Suppressor macrophage (primary cell): ENCODE data around the gene JPH4.
"Not testable (repeated sequence)": the region's sequence is repeated elsewhere in the genome, so short reads cannot be mapped to it uniquely, and the experiment has no call there.

Experiments
- DNase-seq, 4 experiments: peaks; one replicate each; pipeline ENCODE4 v3.0.0-alpha.2; 2020 to 2022

The JPH4 gene

DNA sequence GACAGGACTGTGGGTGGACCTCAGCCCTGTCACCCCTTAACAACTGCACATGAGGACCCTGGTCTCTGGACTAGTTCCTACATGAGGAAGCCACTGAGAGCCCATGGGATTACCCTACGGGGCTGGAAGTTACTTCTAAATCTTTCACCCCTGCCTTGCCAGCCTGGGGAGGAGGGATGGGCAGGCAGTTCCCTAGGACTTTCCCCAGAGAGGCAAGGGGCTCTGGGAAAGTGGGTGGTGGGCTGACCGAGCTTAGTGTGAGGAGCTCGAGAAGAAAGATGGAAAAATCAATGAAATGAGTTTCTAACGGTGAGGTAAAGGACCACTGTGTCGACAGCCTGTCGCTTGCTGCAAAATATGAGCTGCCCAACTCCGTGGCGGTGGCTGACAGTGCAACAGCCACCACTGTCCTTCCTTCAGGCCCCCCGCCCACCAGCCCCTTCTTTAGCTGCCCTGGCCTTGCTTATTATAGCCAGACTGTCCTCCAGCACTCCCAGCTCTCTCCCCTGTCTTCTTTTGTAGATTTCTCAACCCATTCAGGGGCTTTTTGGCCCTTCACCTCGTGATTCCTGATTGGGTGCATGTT, 32.0 kb downstream of the JPH4 start:
- no peak for DNase-seq

DNA sequence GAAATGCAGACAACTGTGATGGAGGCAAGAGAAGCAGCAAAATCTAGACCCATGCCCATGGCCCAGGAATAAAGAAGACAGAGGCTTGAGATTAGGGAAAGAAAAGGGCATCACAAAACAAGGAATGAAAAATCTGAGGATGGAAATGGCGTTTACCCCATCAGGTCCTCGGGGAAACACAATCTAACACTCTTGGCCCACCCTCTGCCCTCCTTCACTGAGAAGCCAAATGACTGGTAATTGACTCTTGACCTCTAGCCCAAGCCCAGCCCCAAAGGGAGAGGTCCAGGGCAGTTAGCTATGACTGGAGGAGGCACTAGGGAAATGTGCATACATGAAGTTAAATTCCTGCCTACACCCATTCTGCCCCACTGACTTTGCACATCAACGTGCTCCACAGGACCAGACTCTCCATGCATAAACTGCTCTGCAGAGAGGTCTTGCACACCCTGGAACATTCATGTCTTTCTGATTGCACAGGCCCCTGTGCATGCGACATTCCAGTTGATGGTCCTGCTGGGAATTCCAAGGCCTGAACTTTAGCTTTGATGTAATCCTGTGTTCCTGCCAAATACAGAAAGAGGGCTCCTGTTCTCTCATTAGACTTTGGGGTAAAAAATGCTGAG, 32.7 kb downstream of the JPH4 start:
- DNase-seq, result no peak

DNA sequence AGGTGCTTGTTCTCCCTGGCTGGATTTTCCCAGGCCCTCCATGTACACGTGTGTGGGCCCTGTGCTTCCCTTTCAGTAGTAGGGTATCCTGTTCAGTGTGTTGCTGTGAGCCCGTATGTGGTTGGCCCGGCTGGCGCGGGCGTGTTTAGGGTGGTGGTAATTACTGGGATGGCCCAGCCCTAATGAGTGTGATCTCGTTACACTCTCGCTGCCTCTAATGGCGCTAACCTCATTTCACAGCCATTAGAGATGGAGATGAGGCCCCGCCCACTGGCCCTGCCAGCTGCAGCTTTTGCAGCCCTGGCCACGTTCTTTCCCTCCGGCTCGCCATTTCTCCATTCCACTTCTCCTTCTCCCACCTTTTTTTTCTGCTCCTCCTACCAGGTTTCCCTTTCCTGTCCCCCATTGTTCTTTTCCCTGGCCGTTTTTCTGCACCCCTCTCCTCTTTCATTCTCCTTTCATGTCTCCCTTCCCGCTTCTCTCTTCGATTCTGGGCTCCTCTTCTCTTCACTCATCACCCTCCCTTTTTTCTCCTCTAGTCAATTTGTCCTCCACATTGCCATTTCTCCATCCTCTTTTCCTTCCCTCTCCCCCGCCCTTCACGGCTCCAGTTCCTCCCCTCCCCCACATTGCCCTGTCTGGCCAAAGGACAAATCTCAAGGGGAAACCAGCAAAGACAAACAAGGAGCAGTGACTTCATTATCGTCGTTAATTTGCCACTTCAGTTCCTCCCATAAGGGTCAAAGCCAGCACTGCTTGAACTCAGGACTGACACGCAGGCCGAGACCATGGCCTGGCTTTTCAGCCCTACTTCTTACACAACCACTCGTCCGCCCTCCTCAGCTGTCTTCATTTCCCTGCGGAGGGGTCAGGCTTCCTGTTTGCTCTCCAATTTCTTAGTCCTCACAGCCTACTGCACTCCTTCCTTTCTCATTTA, 33.8 kb downstream of the JPH4 start:
- DNase-seq, result peak in 3 of 4 experiments; percentile 21 to 45 (median 36)

DNA sequence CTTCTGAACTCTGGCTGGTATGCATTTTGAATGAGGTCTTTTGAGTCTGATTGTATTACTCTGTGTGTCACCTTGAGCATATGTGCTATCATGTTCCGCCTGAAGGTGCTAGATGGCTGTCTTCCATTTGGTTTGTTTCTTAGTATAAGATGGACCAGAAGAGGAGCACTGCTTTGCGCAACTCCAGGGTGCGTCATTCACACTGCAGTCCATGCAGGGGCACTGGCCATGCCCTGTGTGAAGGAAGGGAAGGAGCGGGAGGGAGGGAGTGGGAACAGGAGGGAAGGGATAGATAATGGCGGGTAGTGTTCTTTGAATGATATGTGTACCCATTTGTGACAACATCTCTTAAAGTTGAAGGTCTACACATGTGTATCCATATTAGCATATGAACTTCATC, 35.2 kb downstream of the JPH4 start:
- DNase-seq, result no peak

DNA sequence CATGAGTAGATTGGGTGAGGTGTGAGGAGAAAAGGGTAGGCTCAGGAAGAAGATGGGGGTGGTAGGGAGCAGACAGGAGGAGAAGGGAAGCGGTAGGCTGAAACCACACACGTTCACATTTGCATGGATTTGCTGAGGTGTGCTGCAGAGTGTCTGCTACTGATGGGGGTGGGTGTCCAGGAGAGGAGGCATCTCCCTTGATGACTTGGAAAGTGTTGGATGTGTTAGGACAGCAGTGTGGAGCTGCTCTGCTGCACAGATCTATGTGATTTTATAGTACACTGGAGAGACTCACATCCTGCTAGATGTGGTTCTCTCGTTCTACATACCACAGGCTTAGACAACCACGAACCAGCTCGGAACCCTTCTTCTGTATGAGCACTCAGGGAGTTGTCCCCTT, 36.3 kb downstream of the JPH4 start:
- no peak for DNase-seq

DNA sequence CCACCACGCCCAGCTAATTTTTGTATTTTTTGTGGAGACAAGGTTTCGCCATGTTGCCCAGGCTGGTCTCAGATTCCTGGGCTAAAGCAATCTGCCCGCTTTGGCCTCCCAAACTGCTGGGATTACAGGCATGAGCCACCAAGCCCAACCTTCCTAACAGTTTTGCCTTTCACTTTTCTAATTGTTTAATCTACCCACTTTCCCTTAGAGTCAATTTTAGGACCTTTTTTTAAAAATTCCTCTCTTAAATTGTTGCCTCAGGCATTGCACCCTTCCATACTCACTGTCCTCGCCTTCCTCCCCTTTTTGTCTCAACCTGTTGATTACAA, 38.5 kb downstream of the JPH4 start:
- DNase-seq, result no peak

DNA sequence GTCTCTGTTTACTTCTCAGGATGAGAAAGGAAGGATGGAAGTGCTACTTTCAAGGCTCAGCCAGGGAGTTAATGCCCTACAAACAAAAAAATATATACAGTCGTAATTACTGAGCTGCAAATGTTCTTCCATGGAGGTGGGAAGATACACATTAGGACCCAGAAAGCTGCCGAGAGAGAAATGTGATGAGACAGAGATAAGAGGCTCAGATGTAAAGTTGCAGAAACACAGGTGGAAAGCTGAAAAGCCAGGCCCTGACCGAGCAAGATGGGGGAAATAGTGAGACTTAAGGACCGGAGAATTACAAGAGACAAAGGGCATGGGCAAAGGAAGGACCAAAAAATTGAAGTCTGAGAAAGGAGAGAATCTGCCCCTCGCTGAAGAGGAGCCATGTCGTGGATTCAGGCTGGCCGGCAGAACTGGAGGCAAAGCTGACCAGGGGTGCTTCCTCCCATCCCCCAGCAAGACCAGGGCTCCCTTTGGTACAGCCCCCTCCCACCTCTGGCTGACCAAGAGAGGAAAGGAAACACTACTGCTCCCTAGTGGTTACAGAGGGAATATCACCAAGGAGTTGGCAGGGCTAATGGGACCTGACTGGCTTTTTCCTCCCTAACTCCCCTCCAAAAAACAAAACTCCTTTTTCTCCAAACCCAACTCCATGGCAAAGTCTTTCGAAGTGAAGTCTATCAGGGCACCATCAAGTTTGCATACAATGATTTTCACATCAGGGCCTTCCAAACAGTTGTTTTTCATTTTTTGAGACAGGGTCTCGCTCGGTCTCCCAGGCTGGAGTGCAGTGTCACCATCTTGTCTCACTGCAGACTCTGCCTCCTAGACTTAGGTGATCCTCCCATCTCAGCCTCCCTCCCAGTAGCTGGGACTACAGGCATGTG, 39.1 kb downstream of the JPH4 start:
- peak; percentile 51 to 63 (median 59) for DNase-seq

DNA sequence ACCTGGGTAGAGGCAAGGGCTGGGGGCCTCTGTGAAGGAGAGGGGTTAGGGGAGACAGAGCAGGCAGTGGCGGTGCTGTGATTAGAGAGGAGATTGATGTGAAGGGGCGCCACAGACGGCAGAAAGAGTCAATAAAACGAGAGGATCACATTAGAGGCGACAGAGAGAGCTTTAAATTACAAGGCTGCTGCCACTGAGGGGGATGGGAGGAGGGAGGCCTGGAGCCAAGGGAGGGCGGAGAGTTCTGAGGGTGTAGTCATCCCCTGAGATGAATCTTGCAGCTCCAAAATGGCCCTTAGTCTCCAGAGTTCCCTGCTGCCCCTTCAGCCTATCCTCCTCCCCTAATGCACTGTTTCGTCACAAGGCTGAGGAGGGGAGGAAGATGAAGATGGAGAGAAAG, 39.8 kb downstream of the JPH4 start:
- no peak for DNase-seq

DNA sequence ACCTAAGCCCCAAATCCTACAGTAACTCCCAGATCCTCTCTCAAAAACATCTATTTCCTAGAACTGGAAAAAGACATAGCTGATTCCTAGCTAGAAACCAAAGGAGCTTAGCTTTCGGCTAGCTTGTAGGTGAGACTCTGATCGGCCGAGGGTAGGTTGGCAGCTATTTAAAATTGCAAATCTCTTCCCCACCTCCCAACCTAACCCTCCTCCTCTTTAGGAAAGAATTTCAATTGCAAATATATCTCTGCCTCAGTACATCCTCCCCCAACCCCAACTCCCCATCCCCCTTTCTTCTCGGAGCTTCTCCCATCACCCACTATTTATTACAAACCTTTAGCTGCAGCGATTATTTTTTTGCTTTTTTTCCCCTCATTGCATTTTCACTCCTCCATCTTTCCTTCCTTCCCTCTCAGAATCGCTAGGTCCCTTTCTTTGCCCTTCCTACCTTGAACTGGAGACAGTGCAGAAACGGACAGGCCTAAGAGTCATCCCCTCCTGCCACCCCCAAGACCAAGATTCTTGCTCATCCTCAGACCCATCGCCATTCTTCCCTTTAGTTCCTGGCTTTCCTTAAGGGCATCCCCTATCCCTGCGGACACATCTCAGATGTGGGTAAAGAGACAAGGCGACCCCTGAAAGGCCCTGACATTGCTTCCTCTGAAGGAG, 40.4 kb downstream of the JPH4 start:
- no peak for DNase-seq

DNA sequence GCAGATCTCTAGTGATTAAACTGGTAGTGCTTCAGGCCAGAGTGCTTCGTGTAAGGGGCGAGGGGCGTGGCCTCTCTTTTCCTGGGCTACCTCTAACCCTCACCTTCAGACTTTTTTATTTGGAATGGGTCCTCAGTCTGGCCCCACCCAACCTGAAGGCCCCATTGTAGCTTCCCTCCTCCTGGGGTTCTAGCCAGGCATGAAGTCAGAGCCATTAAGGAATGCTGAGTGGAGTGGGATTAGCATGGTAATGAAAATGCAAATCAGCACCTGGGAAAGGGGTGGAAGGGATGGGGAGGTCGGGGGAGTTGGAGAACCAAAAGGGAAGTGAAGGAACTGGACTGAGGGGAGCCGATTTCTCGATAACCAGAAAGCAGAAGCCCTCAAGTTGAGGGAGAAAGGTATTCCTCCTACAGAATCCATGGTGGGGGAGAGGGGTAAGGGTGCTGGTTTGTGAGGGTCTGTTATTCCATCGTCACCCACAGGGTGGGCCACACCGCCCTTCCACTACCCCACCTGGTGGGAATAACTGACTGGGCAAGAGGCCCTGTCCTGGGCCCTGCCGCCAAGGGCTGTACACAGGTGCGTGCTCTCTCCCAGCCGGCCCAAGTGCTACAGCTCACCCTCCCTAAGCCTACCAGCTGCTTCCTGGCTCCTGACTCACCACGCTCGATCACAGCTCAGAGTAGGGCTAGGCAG, 41.1 kb downstream of the JPH4 start:
- DNase-seq, result no peak

DNA sequence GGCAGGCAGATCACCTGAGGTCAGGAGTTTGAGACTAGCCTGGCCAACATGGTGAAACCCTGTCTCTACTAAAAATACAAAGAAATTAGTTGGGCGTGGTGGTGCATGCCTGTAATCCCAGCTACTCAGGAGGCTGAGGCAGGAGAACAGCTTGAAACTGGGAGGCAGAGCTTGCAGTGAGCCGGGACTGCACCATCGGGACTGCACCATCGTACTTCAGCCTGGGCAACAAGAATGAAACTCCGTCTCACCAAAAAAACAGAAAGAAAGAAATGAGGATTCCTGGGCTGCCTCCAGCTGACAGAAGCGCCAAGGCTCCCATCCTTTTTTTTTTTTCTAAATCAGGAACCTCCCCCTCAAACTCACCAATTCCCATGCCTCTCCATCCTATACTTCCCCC, 41.7 kb downstream of the JPH4 start:
- DNase-seq, result not testable (repeated sequence)

DNA sequence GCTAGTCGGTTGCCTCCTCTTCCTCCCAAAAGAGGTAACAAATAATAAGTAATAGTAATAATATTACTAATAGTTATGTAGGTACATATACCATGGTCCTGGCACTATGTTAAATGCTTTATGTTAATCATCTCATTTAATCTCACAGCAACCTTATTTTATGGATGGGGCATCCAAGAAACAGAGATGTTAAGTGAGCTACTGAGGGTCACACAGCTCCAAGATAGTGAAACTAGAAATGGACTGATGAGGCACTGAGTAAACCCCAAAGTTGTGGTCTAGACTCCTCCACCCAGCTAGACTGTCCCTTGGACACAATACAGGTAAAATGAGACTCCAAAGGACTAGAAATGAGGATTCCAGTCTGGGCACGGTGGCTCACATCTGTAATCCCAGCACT, 42.1 kb downstream of the JPH4 start:
- no peak for DNase-seq

DNA sequence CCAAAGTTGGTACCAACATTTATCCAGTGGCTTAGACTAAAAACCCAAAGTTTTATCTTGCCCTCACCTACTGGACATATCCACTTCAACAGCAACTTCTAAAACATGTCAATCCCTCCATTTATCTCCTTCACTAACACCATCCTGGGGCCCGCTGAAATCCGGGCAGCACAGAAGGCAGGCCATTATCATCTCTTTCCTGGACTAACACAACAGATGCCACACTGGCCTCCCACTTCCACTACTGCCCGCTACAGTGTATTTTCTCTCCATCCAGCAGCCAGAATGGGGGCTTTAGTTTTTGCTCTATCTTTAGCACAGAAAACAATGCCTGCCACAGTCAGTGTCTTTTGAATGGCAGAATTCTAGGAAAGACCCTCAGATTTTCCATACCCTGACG, 42.6 kb downstream of the JPH4 start:
- DNase-seq, result no peak

DNA sequence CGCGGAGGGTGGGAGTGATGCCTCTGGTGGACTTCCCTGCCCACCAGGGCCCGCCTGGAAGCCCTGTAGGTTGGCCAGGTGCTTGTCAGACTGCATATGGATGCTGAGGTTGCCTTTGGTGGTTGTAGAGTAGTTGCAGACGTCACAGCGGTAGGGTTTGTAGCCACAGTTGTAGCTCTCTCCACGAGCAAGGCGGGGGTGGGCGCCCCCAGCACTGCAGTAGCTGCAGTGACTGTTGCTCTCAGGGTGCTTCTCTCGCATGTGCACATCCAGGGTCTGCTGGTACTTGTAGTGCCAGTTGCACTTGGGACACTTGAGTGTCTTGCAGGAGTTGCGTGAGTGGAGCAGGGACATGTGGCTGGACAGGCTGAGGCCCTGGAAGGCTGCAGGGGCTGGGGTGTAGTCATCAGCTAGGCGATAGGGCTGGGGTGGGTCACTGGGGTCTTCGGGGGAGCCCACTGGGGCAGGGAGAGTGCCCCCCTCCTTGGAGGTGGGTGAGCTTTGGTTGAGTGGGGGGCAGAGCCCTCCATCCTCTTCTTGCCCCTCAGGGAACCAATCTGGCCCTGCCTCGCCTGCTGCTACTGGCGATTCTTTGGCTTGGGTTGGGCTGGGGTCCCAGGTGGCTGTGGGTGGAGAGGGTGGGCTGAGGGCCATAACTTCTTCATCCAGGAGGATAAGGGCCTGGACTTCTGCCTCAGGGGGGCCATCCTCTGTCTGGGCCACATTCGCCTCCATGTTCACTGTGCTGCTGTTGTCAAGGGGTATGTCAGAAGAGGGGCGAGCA, 44.7 kb downstream of the JPH4 start:
- DNase-seq, result no peak

DNA sequence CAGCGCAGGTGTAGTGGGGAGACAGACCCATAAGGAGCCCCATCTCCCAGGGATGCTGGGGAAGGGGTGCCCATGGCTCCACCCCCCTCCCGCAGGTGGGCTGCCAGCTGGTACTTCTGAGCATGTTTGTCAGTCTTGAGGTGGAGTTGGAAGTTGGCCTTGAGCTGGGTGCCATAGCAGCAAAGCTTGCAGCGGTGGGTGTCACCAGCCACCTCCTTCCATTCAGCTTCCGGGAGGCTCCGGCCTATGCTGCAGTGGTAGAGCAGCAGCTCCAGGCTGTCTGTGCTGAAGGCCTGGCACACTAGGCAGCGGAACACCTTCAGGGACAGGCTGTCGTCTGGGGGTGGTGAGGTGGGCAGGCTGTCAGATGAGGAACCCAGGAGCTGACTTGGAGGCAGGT, 45.9 kb downstream of the JPH4 start:
- DNase-seq, result no peak

DNA sequence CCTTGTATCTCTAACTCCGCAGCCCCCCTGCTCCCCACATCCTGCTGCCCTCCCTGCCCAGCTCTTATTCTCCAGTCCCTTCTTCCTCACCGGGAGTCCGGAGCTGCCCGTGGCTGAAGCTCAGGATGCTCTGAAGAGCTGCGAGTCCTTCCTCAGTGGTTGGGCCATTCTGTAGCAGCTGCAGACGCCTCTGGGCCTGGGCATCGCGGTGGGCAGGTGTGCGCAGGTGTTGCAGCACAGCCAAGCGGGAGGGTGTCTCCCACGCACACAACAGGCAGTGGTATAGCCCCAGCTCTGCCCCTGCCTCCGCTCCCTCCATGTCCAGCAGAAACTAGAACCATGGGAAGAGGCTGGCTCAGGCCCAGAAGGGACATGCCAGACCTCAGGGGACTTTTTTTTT, 47.2 kb downstream of the JPH4 start:
- DNase-seq, result no peak

DNA sequence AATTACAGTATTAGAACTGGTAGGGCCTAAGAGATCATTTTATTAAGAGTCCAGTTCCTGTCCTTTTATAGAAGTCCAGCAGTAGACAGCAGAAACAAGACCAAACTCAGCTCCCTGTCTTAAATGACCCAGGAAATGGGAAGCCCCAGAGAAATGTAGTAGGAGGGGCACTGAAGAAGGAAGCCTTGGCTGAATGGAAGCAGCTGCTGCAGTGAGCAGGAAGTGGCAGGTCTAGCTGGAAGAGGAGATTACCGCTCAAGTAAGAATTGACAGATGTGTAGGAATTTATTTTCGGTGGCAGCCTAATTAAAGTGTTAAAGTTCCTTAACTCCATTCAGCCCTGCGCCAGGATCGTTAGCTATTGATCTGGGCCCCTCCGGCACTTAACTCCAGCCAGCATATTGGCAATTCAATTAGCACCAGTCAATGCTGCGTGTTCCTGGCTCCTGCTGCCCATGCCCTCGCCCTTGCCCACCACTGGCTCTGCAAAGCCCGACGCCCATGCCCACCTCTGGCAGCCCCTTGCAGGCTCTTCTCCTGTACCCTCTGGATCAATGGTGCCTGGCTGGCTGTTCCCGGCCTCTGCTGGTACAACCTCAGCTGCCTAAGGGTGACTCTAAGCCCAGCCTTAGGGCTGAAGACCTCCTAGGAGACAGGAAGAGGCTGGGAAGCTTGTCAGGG, 48.1 kb downstream of the JPH4 start:
- DNase-seq, result peak; percentile 25 to 65 (median 63)

DNA sequence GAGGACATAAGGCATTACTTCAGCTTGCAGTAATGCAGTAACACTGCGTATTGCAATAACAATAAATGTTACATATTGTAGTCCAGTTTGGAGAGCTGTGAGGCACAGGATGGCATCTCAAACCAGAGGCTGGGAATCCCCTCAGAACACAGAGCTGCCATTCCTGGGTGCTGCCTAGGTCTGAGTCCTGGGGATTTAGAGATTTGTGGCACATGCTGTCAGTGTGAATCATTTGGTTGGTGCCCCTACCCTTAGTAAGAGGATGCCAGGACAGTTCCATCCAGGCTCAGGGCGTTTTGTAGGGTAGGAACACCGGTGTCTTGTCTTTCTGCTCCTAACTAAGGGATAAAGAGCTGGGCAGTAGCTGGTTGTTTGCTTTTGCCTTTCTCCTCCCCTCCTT, 49.6 kb downstream of the JPH4 start:
- no peak for DNase-seq

DNA sequence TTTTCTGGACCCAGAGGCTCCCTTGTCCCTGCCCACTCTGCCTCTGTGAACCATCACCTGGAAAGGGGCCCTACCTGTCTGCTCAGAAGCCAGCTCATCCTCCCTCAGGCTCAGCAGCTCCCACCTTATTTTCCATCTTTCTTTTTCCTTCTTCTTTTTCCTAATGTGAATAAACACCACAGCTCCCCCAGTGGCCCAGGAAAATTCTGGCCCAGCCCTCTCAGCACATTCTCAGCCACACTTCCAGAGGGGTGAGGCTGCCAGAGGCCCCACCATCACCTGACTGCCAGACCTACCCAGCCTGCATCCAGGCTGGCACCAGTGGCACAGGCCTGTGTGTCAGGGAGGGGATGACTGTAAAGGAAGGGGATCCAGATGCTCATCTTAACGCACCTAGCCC, 50.0 kb downstream of the JPH4 start:
- no peak for DNase-seq

DNA sequence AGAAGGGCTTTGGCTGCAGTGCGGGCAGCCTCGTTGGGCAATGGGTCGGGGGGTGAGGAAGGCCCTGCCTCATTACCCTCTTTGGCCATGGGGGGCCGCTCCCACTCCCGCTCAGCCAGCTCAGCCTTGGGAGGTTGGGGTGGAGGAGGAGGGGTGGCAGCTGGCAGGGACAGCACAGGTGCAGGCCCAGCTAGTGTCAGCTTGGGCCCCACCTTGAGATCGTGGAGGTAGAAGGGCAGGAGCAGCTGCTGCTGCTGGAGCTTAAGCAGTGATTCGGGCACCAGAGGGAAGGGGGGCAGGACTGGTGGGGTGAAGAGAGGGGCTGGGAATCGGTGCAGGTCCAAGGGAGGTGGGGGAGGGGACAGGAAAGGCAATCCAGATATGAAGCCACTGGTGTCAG, 53.0 kb downstream of the JPH4 start:
- no peak for DNase-seq
